ENCODE data around the gene GCNA.
"Not testable (repeated sequence)": the region's sequence is repeated elsewhere in the genome, so short reads cannot be mapped to it uniquely, and the experiment has no call there.

GCNA gene

GRCh38 chrX:71636438-71637252 is 58.4 kb downstream of the GCNA start:
- in situ Hi-C loops (cut with HindIII; ENCODE audit: low sequenced_read_pairs) = no loop called here

GRCh38 chrX:71637253-71637618 is 59.0 kb downstream of the GCNA start:
- in situ Hi-C loops (cut with HindIII; ENCODE audit: low sequenced_read_pairs) = no loop called here

DNA sequence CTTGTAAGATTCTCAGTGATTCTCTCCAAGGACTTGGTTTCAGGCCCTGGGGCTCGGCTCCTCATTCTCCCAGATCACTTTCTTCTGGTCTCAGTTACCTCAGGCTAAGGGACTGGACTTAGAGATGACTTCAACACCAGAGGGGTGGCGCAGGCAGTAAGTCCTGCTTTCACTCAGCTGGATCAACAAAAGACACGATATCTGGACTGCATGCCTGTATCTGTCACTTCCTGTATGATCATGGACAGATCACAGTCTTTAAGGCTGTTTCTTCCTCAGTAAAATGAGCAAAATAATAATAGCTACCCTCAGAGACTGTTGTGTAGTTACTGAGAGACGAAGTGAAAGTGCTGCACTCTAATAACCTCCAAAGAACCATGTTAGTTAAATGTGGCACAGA is 59.6 kb downstream of the GCNA start:
- in situ Hi-C loops (cut with HindIII; ENCODE audit: low sequenced_read_pairs) = no loop called here

- in situ Hi-C loops (cut with HindIII; ENCODE audit: low sequenced_read_pairs) = no loop called here
Measured at GRCh38 chrX:71638409-71638808, 60.2 kb downstream of the GCNA start.

DNA sequence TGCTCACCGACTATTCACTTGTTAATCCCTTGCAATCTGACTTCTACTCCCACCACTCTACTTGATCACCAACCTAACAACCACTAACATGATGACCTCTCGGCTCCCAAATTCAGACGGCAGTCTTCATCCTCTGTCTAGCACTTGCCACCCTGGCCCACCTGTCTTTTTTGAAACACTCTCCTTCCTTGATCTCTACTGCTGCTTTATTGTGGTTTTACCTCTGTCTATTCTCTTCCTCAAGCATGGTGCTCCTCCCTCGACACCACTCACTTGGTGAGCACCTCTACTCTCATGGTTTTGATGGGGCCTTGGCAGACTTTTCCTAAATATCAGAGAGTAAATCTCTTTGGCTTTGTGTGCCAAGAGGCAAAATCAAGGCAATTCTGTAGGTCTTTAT is 61.8 kb downstream of the GCNA start:
- in situ Hi-C loops (cut with HindIII; ENCODE audit: low sequenced_read_pairs) = no loop called here

DNA sequence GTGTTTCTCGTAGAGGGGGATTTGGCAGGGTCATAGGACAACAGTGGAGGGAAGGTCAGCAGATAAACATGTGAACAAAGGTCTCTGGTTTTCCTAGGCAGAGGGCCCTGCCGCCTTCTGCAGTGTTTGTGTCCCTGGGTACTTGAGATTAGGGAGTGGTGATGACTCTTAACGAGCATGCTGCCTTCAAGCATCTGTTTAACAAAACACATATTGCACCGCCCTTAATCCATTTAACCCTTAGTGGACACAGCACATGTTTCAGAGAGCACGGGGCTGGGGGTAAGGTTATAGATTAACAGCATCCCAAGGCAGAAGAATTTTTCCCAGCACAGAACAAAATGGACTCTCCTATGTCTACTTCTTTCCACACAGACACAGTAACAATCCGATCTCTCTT is 66.2 kb downstream of the GCNA start:
- in situ Hi-C loops (cut with HindIII; ENCODE audit: low sequenced_read_pairs) = not testable (repeated sequence)

DNA sequence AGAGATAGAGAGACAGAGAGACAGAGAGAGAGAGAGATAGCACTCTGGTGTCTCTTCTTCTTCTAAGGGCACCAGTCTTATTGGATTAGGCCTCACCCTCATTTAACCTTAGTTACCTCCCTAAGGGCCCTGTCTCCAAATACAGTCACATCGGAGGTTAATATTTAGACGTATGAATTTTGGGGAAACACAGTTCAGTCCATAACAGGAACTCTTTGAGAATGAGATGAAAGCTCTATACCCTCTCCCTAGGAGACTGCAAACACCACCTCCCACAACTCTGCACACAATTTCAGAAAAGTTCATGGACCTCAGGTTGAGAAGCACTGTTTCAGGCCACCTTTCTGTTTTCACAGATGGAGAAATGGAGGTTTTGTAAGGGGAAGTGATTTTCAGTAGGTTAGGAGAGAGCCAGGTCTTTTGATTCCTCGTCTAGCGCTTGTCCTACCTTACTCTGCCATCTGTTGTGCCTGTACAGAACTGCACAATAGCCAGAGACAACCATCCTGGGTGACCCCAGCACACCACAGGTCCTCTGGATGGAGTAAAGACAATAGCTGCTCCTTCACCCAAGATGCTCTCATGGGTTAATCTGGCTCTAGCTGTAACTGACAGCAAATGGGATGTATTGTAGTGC is 72.2 kb downstream of the GCNA start:
- in situ Hi-C loops (cut with HindIII; ENCODE audit: low sequenced_read_pairs) = no loop called here

DNA sequence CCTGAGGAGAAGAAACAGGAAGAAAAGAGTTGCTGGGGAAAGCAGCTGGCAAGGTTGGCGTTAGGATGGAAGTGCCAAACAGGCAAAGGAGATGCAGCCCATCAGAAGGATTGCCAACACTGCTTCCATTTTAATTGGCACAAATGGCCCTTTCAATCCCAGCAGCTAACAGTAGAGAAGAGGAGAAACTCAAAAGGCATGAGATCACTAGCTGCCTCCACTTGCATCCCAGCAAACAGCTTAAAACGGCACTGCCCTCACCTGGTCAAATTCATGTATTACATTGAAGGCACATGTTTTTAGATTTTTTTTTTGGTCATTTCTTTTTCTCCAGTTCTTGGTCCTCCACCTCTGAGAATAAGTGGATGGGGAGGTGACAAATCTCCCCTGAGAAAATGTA is 74.2 kb downstream of the GCNA start:
- in situ Hi-C loops (cut with HindIII; ENCODE audit: low sequenced_read_pairs) = no loop called here

GRCh38 chrX:71653344-71653743 is 75.1 kb downstream of the GCNA start:
- in situ Hi-C loops (cut with HindIII; ENCODE audit: low sequenced_read_pairs) = no loop called here

GRCh38 chrX:71657267-71657666 is 79.0 kb downstream of the GCNA start:
- in situ Hi-C loops (cut with HindIII; ENCODE audit: low sequenced_read_pairs) = no loop called here

DNA sequence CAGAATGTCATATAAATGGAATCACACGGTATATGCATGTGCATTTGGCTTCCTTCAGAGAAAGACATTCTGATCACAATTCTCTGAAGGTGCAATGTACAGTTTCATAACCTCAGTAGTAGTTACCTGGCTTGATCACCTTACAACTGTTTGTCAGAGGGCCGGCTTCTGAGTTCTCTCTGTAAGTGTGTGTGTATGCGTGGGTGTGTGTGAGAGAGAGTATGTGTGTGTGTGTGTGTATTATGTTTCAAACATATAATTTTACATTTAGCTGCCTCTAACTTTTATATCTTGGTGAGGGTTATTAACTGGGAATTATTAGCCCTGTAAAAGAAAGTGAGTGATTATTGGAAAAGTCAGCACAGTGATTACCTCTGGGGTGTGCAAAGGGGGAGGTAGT is 81.1 kb downstream of the GCNA start:
- in situ Hi-C loops (cut with HindIII; ENCODE audit: low sequenced_read_pairs) = no loop called here

DNA sequence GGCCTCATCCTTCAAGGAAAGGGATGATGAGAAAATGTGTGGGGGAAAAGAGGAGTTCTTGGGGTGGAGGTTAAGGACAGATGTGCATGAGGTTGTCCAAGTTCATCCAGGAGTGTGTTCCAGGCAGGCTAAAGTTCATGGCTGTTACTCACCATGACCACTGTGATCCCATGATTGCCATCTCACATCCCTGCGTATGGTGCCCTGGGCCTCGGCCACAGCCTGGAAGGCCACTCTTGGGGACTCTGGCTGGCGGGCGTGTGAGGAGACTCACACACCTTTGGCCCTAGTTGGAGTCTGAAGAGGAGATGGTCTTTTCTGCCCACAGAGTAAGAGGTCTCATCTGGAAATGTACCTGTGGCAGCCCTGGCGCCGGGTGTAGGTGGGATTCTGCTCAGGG is 81.7 kb downstream of the GCNA start:
- in situ Hi-C loops (cut with HindIII; ENCODE audit: low sequenced_read_pairs) = no loop called here

DNA sequence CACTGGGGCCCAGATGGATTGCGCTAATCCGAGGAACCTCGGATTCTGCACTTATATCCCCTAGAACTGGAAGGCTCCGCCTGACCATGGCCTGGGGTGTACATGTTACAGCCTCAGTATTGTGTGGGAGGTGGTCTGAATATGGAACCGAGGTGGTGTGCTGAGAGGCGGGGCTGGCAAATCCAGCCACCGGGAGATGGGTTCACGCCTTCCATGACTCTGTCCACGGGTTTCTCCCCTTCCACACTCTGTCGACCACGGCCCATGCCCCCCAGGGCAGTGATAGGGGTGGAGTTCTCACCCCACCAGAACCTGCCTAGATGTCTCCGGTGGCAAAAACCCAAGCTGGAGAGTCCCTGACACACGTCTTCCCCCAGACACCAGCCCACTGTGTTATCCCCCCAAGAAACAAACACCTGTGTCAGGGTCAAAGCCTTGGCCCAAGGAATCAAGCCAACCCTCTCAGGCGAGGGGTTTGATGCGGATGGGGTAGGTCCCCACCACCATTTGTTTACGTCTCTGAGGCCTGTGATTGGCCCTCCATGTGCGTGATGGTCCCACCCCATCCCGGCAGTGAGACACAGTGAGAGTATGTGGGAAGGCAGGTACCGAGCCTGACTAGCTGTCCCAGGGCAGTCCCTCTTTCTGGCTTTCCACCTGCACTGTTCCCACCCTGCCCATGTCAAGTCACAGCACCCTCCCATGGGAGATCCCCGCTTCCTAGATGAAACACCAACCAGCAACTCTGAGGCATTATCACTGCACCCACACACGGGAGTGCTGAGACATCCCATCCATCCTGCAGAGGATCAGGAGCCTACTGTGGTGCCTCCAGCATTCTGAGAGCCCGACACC is 82.6 kb downstream of the GCNA start:
- in situ Hi-C loops (cut with HindIII; ENCODE audit: low sequenced_read_pairs) = no loop called here

DNA sequence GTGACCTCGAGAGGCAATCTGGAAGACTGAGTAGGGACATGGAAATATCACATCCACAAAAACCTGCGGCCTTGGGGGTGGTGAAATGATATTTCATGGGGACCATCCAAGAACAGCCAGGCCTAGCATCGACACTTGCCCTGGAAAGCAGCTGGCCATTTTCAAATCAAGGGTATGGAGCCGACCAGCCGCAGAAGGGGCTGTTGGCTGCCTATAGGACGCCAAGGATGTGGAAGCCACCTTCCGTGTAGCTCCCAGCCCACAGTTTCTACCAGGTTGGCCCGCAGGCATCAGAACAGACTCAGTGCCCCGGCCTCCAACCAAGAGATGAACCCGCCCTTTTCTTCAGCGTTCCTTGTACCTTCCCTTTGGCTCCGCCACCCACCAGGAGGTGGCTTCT is 83.7 kb downstream of the GCNA start:
- in situ Hi-C loops (cut with HindIII; ENCODE audit: low sequenced_read_pairs) = no loop called here

GRCh38 chrX:71662654-71663053 is 84.4 kb downstream of the GCNA start:
- in situ Hi-C loops (cut with HindIII; ENCODE audit: low sequenced_read_pairs) = not testable (repeated sequence)
